ENCODE data around the gene NCOR2. TPM values are rescaled to one million over a fixed set of nuclear protein-coding genes. Genes with fewer than 3 reads are reported as not detected.
A peak's percentile ranks its signal among the peaks of the same experiment; 100 is the strongest.

The NCOR2 gene
- total RNA-seq (ENCODE audit: unreplicated experiment): 132 TPM
- long read RNA-seq, partial matches to known transcripts: 1 of 1 reads
- long read RNA-seq, other reads (novel, unspliced or antisense): 0 of 1 reads

DNA sequence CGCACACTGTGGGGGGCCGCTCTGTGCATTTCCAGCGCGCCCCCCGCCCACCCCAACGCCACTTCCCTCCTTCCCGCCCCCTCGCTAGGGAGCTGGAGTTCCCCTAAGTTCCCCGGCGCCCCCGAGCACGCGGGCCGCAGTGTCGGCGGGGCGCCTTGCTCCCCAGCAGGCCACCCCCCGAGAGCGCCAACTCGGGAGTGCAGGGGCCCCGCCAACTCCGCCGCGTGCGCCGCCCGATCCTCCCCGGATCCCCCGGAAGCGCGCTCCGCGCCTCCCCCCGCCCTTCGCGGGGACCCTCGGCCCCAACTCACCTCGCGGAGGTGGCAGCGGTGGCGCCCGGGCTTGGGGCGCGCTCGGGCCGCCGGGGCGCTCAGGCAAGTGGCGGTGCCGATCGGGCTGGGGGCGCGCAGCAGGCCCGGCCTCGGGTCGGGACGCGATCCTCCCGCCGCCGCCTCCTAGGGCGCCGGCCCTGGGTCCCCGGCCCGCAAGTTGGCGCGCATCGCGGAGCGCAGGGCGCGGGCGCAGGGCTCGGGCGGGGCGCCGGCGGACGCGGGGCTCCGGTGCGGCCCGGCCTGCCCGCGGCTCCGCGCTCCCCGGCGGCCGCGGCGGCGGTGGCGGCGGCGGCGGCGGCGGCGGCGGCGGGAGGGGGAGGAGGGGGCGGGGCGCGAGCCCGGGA lies at the start of gene NCOR2:
Gene NCOR2, minus strand, starts transcription at position 616 of the 676 bp plus-strand sequence. CDS start 72,361 bp downstream, outside the sequence.
- Mint-ChIP-seq H3K27me3 (ENCODE audit: unreplicated experiment) (peaks cover 6% of the 10 kb centered on the region), H3K9me3 (ENCODE audit: unreplicated experiment) (no peaks in the 10 kb centered on the region), H3K4me1 (ENCODE audit: unreplicated experiment) (peaks cover 8% of the 10 kb centered on the region), H3K36me3 (ENCODE audit: low read depth, unreplicated experiment) (no peaks in the 10 kb centered on the region), H3K27ac (ENCODE audit: unreplicated experiment) (no peak within 1 kb of the TSS), H3K4me3 (ENCODE audit: unreplicated experiment) (peak within 1 kb of the TSS; percentile 94)
- DNase-seq (ENCODE audit: low spot score): no peak
- TF ChIP-seq, protein P1, sequence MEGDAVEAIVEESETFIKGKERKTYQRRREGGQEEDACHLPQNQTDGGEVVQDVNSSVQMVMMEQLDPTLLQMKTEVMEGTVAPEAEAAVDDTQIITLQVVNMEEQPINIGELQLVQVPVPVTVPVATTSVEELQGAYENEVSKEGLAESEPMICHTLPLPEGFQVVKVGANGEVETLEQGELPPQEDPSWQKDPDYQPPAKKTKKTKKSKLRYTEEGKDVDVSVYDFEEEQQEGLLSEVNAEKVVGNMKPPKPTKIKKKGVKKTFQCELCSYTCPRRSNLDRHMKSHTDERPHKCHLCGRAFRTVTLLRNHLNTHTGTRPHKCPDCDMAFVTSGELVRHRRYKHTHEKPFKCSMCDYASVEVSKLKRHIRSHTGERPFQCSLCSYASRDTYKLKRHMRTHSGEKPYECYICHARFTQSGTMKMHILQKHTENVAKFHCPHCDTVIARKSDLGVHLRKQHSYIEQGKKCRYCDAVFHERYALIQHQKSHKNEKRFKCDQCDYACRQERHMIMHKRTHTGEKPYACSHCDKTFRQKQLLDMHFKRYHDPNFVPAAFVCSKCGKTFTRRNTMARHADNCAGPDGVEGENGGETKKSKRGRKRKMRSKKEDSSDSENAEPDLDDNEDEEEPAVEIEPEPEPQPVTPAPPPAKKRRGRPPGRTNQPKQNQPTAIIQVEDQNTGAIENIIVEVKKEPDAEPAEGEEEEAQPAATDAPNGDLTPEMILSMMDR (IDR thresholded peaks at IDR 0.05; ENCODE audit: unreplicated experiment): no peak

DNA sequence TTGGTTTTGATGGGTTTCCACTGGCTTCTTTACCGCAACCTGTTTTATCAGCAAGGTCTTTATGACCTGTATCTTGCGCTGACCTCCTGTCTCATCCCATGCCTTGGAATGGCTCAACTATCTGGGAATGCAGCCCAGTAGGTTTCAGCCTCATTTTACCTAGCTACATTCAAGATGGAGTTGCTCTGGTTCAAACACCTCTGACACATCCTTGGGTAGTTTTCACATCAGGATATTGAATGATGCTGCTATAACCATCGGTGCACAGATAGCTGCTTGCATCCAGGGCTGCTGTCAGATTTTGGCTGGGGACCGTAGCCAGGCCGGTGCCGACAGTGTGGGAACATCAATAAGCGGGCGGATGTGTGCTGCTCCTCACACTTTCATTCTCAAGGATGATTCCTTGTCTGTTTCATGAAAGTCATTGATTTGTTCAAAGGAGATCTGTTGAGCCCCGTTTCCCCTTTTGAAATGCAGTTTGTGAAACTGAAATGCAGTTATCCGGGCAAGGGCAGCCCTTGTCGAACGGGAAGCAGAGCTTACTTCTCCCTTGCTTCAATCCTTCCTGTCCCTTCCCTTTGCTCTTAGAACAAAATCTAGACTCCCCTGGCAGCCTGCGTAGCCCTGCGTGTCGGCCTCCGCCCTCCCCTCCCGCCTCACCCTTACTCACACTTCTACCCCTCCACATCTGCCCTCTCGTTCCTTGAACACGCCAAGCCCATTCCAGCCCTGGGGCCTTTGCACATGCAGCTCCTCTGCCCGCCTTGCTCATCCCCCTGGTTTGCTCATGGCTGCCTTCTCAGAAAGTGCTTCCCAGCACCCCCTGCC lies 49.2 kb upstream of the NCOR2 start:
- Mint-ChIP-seq H3K27me3 (ENCODE audit: unreplicated experiment) (peaks cover 7% of the 10 kb centered on the region), H3K9me3 (ENCODE audit: unreplicated experiment) (no peaks in the 10 kb centered on the region), H3K4me1 (ENCODE audit: unreplicated experiment) (no peaks in the 10 kb centered on the region), H3K4me3 (ENCODE audit: unreplicated experiment) (no peak overlapping the region), H3K27ac (ENCODE audit: unreplicated experiment) (no peak overlapping the region), H3K36me3 (ENCODE audit: low read depth, unreplicated experiment) (no peaks in the 10 kb centered on the region)
- no peak for DNase-seq (ENCODE audit: low spot score)
- TF ChIP-seq, protein P1 (IDR thresholded peaks at IDR 0.05; ENCODE audit: unreplicated experiment): no peak

DNA sequence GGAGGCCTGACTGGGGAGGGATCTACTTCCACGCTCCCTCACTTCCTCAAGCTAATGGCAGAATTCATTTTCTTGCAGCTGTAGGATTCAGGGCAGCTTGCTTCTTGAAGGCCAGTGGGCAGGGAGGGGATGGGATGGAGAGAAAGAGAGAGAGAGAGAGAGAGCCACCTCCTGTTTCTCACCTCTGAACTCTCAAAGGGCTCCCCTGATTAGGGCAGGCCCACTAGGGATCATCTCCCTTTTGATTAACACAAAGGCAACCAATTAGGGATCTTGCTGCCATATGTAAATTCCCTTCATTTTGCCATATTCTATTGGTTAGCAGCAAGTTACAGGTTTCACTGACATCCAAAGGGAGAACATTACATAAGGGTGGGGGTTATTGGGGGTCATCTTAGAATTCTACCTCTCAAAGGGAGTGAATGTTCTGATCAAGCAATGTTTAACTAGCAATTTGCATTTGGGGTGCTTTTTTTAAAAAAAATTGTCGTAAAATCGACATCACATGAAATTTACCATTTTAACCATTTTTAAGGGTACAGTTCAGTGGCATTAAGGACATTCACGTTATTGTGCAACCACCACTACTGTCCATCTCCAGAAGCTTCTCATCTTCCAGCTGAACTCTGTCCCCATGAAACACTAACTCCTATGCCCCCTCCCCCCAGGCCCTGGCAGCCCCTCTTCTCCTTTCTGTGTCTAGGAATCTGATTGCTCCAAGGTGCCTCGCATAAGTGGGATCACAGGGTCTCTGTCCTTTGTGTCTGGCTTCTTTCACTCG lies 47.3 kb upstream of the NCOR2 start:
- no peaks in the 10 kb centered on the region for H3K9me3 Mint-ChIP-seq (ENCODE audit: unreplicated experiment)
- no peak overlapping the region for H3K27ac Mint-ChIP-seq (ENCODE audit: unreplicated experiment)
- no peak for DNase-seq (ENCODE audit: low spot score)
- TF ChIP-seq, protein P1 (IDR thresholded peaks at IDR 0.05; ENCODE audit: unreplicated experiment): no peak
- H3K4me3 Mint-ChIP-seq (ENCODE audit: unreplicated experiment): no peak overlapping the region
- H3K36me3 Mint-ChIP-seq (ENCODE audit: low read depth, unreplicated experiment): no peaks in the 10 kb centered on the region
- H3K4me1 Mint-ChIP-seq (ENCODE audit: unreplicated experiment): no peaks in the 10 kb centered on the region
- peaks cover 7% of the 10 kb centered on the region for H3K27me3 Mint-ChIP-seq (ENCODE audit: unreplicated experiment)

DNA sequence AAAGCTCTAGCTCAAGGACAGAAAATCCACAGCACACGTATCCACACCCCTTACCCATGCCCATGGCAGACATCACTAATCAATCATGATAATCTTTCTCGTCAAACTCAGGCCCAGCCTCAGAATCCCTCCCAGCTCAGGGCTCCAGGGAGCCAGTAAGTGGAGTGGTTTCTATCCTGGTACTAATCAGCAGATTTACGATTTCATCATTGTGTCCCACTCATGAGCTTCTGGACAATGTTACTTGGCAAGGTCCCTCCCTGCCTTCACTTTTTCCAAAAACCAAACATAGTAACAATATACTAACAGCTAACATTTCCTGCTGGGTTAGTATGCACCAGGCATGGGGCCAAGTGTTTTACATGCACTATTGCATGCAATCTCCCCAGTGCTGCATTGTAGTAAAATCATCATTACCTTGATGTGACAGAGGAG lies 45.8 kb upstream of the NCOR2 start:
- H3K9me3 Mint-ChIP-seq (ENCODE audit: unreplicated experiment): no peaks in the 10 kb centered on the region
- H3K4me1 Mint-ChIP-seq (ENCODE audit: unreplicated experiment): no peaks in the 10 kb centered on the region
- H3K4me3 Mint-ChIP-seq (ENCODE audit: unreplicated experiment): peak overlapping the region; percentile 25
- TF ChIP-seq, protein P1 (IDR thresholded peaks at IDR 0.05; ENCODE audit: unreplicated experiment): no peak
- H3K27me3 Mint-ChIP-seq (ENCODE audit: unreplicated experiment): peaks cover 1% of the 10 kb centered on the region
- peaks cover 3% of the 10 kb centered on the region for H3K36me3 Mint-ChIP-seq (ENCODE audit: low read depth, unreplicated experiment)
- no peak for DNase-seq (ENCODE audit: low spot score)
- no peak overlapping the region for H3K27ac Mint-ChIP-seq (ENCODE audit: unreplicated experiment)

Measured in endothelial cell (in vitro differentiated cells).